Prostate gland (tissue), 2 donors: ENCODE measurements around the gene KIN.

Source experiments
- CTCF ChIP-seq, 4 experiments: fragments of 200-600 bp in 2 of 4; fragments of 450-650 bp in 2 of 4; sonication (generic) in 2 of 4; IDR thresholded peaks; 1 replicate in 3 of 4; 2 replicates in 1 of 4; pipeline ENCODE4 v1.5.1; 2016 to 2019; ENCODE audit warnings: antibody characterized with exemption in 4 of 4, mild to moderate bottlenecking in 2 of 4, moderate library complexity in 2 of 4
- POLR2A ChIP-seq: fragments of 450-650 bp; IDR thresholded peaks from one replicate; pipeline ENCODE4 v1.6.1; 2016; ENCODE audit warnings: antibody characterized with exemption, mild to moderate bottlenecking
- POLR2AphosphoS5 ChIP-seq: sonication (generic); formaldehyde crosslinking; IDR thresholded peaks from one replicate; pipeline ENCODE4 v1.6.1; 2017; ENCODE audit warnings: antibody characterized with exemption

DNA sequence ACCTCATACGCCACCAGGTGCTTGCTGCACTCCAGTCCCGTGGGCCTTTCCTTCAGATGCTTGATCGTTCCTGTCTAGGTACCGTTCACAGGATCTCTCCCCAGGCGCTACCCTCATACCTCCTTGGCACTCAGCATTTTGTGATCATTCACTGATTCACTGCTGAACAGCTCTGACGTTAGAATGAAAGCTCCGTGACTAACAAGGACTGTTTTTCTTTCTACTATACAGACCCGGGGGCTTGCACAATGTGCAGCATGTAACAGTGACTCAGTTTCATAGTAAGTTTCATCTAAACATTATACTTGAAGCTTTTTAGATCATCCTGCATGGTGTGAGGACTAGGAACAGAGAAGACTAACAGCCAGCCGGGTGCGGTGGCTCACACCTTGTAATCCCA lies 20.6 kb downstream of the KIN start:
- TF ChIP-seq CTCF (IDR thresholded peaks at IDR 0.05) (no peak), POLR2A (no peak), POLR2AphosphoS5 (no peak)
